ENCODE measurements around the gene PTPRJ.

DNA sequence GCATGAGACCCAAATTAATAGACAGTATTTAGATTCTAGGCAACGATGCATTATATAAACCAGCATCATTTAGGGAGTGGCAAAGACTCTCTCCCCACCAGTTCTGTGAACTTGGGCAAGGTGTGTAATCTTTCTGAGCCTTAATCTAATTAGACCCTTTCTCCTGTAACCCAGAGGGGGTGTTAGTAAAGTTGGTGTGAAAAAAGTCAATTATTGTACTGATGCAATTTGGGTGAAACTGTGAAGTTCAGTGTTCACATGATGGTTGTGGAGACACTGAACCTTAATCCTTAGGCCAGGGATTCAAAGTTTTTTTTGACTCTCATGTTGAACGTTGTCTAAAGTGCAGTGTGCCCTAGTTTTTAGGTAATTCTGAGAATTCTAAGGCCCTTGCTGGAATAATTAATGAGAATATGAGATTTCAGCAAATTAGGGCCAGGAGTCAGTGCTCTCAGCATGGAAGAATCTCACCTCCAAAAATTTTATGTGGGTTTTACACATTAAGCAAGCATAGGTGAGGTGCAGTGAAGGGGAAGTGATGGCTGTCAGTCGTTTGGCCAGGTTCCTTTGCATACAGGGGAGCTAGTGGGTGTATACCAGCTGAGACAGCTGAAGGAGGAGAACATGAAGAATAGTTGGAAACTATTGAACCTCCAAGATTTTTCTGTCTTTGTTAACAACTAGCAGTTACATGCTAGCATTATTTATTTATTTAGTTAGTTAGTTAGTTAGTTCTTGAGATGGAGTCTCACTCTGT lies 94.2 kb downstream of the PTPRJ start:
- TF ChIP-seq HDAC2 (CRISPR knock-in tag; IDR thresholded peaks at IDR 0.05), result no peak
- no peak for TF ChIP-seq CREB1 (IDR thresholded peaks at IDR 0.05)
- TF ChIP-seq CREB1 (CRISPR knock-in tag; IDR thresholded peaks at IDR 0.05), result no peak
- no peak for TF ChIP-seq NR3C1 (CRISPR knock-in tag; IDR thresholded peaks at IDR 0.05)
- TF ChIP-seq NR2C2 (CRISPR knock-in tag; IDR thresholded peaks at IDR 0.05; ENCODE audit: borderline replicate concordance), result no peak
- no peak for TF ChIP-seq ZNF550 (CRISPR knock-in tag; IDR thresholded peaks at IDR 0.05; ENCODE audit: borderline replicate concordance)
- no peak for TF ChIP-seq ZNF777 (CRISPR knock-in tag; IDR thresholded peaks at IDR 0.05)
- TF ChIP-seq PAX8 (CRISPR knock-in tag; IDR thresholded peaks at IDR 0.05; ENCODE audit: borderline replicate concordance), result no peak
- TF ChIP-seq, protein P1, sequence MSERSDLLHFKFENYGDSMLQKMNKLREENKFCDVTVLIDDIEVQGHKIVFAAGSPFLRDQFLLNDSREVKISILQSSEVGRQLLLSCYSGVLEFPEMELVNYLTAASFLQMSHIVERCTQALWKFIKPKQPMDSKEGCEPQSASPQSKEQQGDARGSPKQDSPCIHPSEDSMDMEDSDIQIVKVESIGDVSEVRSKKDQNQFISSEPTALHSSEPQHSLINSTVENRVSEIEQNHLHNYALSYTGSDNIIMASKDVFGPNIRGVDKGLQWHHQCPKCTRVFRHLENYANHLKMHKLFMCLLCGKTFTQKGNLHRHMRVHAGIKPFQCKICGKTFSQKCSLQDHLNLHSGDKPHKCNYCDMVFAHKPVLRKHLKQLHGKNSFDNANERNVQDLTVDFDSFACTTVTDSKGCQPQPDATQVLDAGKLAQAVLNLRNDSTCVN (CRISPR knock-in tag; IDR thresholded peaks at IDR 0.05; ENCODE audit: borderline replicate concordance), result no peak
- TF ChIP-seq, protein P2, sequence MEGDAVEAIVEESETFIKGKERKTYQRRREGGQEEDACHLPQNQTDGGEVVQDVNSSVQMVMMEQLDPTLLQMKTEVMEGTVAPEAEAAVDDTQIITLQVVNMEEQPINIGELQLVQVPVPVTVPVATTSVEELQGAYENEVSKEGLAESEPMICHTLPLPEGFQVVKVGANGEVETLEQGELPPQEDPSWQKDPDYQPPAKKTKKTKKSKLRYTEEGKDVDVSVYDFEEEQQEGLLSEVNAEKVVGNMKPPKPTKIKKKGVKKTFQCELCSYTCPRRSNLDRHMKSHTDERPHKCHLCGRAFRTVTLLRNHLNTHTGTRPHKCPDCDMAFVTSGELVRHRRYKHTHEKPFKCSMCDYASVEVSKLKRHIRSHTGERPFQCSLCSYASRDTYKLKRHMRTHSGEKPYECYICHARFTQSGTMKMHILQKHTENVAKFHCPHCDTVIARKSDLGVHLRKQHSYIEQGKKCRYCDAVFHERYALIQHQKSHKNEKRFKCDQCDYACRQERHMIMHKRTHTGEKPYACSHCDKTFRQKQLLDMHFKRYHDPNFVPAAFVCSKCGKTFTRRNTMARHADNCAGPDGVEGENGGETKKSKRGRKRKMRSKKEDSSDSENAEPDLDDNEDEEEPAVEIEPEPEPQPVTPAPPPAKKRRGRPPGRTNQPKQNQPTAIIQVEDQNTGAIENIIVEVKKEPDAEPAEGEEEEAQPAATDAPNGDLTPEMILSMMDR (CRISPR knock-in tag; IDR thresholded peaks at IDR 0.05), result no peak
- no peak for TF ChIP-seq ATRX (CRISPR knock-in tag; IDR thresholded peaks at IDR 0.05; ENCODE audit: borderline replicate concordance)
- no peak for TF ChIP-seq ZNF232 (CRISPR knock-in tag; IDR thresholded peaks at IDR 0.05; ENCODE audit: borderline replicate concordance)
- no peak for TF ChIP-seq YY1 (IDR thresholded peaks at IDR 0.05; ENCODE audit: insufficient read depth, insufficient replicate concordance, low read depth, low read length)
- TF ChIP-seq HDAC1 (CRISPR knock-in tag; IDR thresholded peaks at IDR 0.05), result no peak
